HG03520 (cell line): ENCODE data around the gene PREX1.

Experiments used
- ATAC-seq: cut with Tn5 transposase; IDR thresholded peaks from one replicate; pipeline ENCODE4 v1.9.1; 2021; ENCODE audit warnings: mild to moderate bottlenecking, moderate library complexity; ENCODE audit not compliant: unreplicated experiment

Gene PREX1

DNA sequence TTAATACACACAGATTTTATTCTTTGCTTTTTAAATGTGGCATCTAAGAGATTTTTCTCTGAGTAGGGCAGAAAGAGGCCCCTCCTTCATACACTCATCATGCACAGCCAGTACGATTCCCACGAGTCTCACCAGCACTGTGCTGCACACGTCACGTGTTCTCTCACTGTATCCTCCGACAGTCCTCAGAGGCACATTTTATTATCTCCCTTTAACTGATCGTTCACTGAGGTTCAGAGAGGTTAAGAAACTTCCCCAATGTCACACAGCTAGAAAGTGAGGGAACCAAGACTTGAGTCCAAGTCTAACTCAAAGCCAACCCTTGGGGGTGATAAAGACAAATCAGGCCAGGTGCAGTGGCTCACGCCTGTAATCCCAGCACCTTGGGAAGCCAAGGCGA lies 142.5 kb downstream of the PREX1 start:
- no peak for ATAC-seq

DNA sequence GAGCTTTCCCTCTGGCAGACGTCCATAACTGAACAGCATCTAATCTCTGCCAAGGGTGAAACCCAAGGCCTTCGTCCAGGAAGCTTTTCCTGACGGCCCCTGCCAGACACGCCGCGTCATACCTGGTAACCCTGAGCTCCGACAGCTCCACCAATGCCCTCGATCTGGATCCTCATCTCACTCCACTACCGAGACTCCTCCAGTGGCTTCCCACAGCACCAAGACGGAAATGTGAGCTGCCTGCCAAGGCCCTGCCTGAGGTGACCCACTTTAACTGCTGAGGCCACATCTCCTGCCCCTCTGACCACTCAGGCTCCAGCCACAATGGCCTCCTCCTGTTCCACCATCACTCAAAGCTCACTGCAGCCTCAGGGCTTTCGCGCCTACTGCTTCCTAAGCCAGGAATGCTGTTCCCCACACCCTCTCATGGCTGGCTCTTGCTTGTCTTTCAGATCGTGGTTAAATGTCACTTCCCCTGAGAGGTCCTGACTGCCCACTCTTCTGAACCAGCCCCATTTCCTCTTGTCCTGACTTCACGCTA lies 143.2 kb downstream of the PREX1 start:
- ATAC-seq = no peak

DNA sequence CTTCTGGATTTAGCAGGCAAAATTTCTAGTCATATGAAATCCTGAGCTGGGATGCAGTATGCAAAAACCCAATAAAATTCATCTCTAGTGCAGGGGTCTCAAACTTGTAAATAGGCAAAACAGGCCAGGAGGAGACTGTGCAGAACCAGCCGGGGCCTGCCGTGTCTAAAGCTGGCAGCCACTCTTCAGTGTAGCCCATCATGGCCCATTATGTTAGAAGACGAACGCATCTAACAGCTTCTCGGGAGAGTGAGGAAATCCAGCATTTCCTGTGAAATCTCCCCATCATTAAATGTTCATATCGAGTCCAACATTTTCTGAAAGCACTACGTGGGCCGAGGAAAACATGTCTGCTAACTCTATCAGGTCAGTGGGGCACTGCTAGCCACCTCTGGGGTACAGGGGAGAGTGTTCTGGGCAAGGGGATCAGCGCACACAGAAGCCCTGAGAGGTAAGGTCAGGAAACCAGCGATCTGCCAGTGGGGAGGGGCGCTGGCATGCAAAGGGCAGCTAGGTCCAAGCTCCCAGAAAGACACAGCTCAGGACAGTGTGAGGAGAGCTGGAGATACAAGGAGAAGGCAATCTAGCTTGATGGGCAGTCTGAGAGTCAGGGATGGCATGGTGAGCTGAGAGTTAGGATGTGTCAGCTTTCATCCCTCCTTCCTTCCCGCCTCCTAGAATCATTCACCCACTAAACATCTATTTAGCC lies 144.2 kb downstream of the PREX1 start:
- ATAC-seq = no peak

DNA sequence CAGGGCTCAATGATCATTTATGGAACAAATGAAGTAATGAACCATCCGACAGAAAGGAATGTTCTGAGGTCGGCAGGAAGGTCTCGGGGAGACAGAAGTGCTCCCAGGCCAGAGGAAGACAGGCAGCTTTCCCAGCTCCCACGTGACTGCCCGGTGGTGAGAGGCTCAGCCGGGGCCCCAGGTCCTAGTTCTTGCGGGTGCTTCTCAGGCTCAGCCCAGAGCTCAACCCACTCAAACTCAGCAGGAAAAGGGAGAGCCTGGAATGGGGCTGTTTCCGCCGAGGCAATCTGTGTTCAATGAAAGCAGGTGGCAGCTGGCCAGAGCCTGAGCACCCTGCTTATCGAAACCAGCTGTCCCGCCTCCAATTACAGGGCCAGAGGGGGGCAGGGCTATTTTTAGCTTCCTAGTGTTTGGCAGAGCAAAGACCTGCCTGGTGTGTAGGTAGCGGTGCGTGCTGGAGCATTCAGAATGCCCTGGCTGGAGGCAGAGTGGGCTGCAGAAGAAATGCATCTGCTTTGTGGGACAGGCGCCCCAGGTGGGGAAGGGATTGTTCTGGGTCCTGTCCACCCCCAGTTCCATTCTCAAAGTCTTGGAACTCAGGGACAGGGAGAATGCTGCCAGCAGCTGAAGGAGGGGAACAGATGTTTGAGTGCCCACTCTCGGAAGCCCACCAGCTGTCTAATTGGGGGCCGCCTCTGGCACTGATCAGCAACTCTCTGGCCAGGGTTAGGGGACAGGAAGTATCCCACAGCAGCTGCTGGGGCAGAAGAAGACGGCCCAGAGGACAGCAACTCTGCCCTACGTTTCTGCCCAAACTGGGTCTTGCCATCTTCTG lies 145.1 kb downstream of the PREX1 start:
- ATAC-seq = no peak

DNA sequence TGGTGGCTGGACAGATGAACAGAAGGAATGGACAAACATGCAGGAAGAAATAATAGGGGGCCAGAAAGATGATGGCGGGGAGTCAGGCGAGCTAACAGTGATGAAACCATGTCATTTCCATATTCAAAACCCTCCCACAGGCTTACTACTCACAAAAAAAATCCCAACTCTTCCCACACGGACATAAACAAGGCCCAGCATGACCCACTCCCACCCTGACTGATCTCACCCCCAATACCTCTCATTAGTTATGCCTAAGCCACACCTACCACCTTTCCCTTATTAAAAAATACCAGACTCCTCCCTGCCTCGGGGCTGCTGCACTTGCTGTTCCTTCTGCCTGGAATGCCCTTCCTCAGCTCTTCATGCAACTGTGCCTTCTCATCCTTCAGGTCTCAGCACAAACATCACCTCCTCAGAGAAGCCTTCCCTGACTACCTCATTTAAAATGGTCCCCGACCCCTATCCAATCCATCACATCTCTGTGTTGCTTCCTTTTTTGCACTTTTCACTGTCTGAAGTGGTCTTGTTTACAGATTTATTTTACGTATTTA lies 145.8 kb downstream of the PREX1 start:
- no peak for ATAC-seq

DNA sequence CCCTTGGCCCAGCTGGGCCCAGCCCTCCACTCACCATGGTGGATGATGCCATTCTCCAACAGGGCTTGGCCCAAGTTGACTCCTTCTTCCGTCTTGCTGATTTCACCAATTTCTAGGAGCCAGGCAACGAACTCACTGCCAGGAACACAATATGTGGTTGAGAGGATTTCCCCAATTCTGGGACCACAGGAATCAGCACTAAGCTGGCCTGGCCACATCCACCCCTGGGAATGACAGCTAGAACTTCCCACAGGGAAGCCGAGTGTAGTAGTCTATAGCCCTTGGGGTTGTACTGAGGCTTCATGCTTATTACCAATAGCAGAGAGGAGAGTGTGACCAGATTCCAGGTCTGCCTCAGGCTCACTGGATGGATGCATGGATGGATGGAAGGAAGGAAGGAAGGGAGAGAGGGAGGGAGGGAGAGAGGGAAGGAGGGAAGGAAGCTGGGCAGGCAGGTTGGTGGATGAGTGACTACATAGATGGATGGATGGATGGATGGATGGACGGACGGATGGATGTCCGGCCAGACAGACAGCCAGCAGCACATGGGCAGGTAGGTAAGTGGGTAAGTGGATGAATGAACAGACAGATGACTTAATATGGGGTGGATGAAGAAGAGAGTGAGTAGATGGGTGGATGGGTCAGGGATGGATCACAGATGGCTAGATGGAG lies 146.5 kb downstream of the PREX1 start:
- ATAC-seq = no peak

DNA sequence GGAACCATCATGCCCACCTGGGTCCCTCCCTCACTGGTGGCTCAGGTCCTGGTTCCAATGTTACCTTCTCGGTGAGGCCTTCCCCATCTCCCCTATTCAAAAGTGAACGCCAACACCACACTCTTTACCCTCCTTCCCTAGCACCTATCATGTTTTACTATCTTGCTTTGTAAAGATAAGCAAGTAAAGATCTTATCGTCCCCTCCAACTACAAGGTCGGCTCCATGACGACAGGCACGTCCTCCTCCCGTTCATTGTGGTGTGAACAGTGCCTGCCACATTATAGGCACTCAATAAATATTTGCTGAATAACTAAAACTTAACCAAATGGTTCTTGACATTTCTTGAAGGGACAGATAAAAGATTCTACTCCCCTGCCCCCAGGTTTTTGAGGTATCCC lies 147.1 kb downstream of the PREX1 start:
- no peak for ATAC-seq

DNA sequence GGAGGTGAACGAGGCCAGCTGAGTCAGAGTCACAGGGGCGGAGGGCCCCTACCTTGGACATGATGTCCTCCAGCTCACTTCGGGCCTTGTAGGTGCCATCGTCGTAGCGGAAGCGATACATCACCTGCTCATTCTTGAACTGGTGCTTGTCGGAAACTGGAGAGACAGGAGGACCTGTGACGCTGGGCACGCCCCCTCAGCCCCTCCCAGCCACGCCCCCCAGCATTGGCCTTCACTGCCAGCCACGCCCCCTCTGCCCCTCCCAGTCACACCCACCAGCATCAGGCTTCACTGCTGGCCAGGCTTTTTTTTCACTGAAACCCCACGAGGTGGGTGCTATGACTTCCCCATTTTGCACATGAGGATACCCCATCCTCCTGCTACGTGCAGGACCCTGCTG lies 148.2 kb downstream of the PREX1 start:
- ATAC-seq = no peak

DNA sequence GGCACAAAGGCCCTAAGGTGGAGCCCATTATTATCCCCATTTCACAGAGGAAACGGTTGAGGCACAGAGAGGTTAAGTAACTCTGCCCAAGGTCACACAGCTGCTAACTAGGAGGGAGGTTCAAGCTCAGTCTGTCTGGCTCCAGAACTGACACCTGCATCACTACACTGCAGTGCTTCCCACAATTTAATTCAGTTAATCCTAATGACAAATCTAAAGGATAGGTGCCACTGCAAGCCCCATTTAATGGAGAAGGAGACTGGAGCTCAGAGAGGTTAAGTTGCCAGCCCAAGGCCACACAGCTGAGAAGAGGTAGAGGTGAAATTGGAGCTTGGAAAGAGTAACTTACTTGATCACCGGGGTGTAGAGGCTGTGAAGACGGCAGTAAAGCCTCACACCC lies 148.8 kb downstream of the PREX1 start:
- no peak for ATAC-seq

DNA sequence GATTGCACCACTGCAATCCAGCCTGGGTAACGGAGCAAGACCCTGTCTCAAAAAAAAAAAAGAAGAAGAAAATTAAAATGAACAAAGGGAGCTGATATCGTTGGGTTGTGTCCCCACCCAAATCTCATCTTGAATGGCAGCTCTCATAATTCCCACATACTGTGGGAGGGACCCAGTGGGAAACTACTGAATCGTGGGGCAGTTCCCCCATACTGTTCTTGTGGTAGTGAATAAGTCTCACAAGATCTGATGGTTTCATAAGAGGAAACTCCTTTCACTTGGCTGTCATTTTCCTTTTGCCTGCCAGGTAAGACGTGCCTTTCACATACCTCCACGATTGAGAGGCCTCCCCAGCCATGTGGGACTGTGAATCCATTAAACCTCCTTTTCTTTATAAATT lies 149.4 kb downstream of the PREX1 start:
- no peak for ATAC-seq

DNA sequence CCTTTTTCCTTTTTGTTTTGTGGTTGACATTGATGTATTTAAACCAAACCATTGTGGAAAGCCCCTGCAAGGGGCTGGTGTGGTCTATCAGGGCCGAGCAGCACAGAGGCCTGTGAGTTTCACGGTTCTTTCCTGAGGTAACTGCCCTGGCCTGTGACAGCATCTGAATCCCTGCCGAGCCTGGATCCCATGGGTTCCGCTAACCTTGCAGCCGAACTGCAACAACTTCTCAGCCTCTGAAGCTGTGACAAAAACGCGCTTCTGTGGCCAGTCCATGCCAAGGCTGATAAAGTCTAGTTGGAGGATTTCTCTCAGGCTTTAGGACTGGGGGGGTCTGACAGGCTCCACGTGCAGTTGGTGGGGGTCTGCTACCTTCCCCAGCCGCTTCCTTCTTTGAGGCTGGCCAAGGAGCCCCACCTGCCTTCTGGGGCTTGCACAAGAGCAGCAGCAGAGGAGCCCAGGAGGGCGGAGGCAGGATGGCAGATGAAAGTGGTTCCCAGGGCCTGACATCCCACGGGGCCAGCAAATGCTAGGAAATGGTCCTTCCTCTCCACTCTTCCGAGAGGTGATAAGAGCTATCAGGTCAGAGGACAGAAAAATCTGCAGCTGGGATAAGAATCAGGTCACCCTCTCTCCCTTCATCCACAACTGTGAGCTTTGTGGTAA lies 150.9 kb downstream of the PREX1 start:
- ATAC-seq = no peak

DNA sequence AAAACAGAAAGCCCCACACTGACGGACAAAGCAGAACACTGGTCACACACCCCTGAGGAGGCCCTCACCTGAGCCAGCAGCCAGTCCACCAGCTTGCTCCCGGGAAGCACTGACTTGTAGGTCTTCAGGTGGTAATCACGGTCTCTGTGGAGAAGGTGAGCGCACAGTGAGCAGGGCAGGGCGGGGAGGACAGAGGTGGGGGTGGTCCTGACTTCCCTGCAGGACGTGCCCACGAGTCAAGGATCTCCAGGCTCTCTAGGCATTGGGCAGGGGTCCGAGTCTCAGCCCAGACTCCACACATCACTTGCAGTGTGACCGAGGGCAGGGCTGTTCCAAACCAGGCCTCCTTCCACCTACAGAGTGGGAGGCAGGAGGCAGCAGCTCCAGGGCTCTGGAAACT lies 151.7 kb downstream of the PREX1 start:
- no peak for ATAC-seq

DNA sequence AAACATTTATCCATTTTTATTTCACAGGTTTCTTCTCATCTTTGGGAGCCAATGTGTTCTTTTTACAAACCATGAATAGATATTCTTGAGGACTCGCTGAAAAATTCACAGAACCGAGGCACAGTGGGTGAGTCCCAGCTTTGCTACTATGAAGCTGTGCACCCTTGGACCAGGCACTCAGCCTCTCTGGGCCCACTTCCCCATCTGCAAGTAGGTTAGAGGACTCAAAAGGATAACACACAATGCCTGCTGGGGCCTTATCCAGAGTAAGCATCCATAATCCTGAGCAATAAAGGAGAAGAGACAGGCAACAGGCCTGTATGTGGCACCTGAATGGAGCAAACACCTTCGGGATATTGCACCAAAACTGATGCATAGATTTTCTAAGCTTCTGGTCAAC lies 153.3 kb downstream of the PREX1 start:
- no peak for ATAC-seq

DNA sequence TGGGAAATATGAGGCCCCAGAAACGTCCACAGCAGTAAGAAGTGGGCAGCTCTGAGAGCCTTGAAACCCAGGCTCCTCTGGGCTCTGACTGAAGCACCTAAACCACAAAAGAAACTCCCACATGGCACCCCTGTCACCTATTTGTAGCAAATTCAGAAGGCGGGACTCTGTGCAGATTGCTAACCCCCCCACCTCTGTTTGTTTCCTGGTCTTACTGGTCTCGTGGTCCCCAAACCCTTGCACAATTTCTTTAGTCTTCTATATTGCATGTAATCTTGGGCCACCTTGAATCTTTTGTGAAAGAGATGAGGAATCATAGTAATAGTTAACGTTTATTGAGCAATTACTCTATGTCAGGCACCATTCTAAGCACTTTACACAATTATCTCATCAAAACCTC lies 154.3 kb downstream of the PREX1 start:
- no peak for ATAC-seq

DNA sequence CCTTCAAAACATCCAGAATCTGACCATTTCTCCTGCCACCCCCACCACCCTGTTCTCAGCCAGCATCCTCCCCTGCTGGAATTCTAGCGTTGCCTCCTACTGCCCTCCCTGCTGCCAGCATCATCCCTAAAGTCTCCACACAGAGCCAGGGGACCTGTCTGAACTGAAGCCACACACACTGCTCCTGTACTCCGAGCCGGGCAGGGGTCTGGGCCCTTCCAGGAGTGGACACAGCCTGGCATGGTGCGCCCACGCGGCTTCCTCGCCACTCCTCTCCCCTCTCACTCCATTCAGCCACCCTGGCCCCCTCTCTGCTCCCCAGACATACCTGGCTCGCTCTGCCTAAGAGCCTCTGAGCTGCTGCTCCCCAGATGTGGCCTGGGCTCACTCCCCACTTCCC lies 155.5 kb downstream of the PREX1 start:
- no peak for ATAC-seq

DNA sequence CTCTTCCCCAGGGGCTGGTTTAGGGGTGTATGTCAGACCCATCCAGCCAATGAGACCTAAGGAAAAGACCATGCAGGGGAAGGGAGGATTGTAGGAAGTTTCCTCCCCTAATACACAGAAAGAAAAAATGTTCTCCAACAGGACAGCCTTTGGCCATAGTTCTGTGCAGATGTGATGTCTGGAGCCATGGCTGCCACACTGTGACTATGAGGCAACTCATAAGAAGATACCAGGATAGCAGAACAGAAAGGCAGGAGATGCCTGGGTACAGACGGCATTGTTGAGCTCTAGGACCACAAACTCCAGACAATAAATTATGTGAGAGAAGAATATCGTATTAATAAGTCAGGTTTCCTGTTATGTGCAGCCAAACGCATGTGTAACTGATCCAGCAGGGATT lies 156.7 kb downstream of the PREX1 start:
- no peak for ATAC-seq

DNA sequence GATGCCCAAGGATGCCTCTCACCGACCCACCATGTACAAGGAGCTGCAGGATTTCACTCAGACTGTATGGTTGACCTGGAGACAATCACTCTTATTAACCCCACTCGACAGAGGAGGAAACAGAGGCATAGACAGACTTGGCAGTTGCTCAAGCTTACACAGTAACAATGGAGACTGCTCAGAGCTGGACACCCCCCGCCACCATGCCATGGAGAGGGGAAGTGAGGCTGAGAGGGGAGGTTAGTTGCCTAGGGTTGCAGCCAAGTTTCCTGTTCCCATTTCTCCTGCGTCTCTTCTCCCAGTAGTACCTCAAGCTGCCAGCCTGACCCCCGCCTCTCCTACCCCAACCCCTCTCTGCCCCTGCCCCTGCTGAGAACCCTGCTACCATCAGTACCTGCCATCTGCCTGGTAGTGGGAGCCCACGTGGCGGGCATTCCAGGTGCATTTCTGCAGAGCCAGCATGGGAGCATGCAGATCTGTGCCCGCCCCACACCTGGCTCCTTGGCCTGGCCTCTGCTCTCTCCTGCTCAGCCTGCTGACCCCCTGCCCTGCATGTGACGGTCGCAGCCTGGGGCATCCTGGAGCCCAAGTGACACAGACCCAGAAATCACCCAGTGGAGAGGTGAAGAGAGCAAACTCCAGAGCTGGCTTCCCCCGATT lies 157.7 kb downstream of the PREX1 start:
- no peak for ATAC-seq

DNA sequence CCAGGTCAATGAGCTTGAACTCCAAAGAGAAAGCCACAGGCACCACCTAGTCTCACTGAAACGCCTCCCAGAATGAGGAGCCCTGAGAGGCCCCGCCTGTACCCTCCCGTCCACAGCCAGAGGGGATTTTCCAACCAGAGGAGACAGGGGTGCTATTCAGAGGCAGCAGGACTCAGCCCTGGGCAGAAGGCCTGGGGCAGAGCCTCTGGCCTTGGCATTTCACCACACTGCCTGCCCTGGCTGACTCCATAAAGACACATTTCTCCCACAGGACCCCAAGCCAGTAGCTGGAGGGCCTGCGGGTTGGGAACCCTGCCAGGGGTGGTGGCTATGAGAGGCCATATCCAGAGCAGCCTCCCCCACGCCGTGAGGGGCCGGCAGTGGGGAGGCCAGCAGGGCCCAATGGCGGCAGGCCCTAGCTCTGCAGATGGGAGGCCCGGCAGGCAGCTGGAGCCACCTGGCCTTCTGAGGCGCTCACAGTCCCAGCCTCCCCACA lies 159.3 kb downstream of the PREX1 start:
- ATAC-seq = no peak

DNA sequence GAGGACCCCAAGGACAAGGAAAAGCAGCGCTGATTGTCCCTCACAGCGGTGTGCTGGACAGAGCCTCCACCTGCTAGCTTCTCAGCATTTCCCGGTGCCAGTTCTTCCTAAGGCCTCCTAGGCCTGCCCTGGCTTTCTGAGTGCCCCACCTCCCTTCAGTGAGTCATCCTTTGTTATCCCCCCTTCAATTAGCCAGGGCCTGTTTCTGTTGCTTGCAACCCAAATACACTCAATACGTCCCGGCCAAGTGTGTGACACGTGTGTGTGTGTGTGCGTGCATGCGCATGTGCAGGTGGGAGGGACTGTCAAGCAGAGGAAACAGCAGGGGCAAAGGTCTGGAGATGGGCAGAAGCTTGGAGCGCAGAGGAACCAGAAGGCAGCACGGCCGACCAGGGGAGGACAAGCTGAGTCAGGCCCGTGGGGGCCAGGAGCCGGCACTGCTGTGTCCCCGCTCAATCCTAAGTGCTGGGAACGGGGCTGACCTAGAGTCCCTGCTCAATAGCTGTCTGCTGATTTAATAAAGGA lies 159.8 kb downstream of the PREX1 start:
- ATAC-seq = no peak

DNA sequence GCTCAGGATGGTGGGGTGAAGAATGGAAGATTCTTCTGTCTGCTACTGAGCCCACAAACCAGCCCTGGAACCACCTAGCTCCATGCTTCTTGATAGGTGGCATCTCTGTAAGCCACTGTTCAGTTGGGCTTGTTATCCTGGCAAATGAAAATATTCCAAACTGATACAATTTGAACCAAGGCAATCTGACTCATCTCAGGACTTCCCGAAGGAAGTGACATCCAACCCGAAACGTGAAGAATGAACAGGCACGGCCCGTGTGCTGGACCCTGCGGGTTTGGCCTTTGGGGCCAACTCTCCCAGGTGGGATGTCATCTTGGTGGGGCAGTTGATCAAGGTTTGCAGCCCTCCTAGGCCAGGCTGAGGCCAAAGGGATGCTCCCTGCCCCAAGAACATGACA lies 160.3 kb downstream of the PREX1 start:
- ATAC-seq = no peak
